ENCODE measurements around the gene POLR3K.

The POLR3K gene

GRCh38 chr16:85865-86264 is 32.5 kb upstream of the POLR3K start:
- POLR2A ChIA-PET (ENCODE audit: low non-redundant PET) = no interaction called here
- CTCF ChIA-PET = interaction anchor here (2.6 kb wide), 1 partner anchor 11 kb away, joined by 21 read pairs; no protein-coding TSS in a partner anchor
- TF ChIP-seq CTCF (conservative IDR thresholded peaks at IDR 0.05; ENCODE audit: low read depth) = no peak
- peak overlapping the region; percentile 89 for H3K27ac ChIP-seq
- no peak for DNase-seq (ENCODE audit: low spot score)

- no peak for DNase-seq (ENCODE audit: low spot score)
- no peak for TF ChIP-seq CTCF (conservative IDR thresholded peaks at IDR 0.05; ENCODE audit: low read depth)
- peak overlapping the region; percentile 89 for H3K27ac ChIP-seq
- ChIA-PET POLR2A (ENCODE audit: low non-redundant PET) (no interaction called here), CTCF (interaction anchor here (0.7 to 2.6 kb wide), 2 partner anchors 11 to 20 kb away, joined by 3 to 21 read pairs; no protein-coding TSS in a partner anchor)
Observed at GRCh38 chr16:85407-85782, 32.0 kb upstream of the POLR3K start.

- peak overlapping the region; percentile 89 for H3K27ac ChIP-seq
- POLR2A ChIA-PET (ENCODE audit: low non-redundant PET) = interaction anchor here (0.7 kb wide), 1 partner anchor 14 kb away, joined by 3 read pairs; no protein-coding TSS in a partner anchor
- CTCF ChIA-PET = interaction anchor here (0.7 to 2.6 kb wide), 2 partner anchors 12 to 19 kb away, joined by 3 to 21 read pairs; no protein-coding TSS in a partner anchor
- DNase-seq (ENCODE audit: low spot score) = peak; percentile 66
- no peak for TF ChIP-seq CTCF (conservative IDR thresholded peaks at IDR 0.05; ENCODE audit: low read depth)
Observed at GRCh38 chr16:84718-85406, 31.5 kb upstream of the POLR3K start.

- CTCF ChIA-PET = interaction anchor here (2.6 kb wide), 1 partner anchor 13 kb away, joined by 21 read pairs; no protein-coding TSS in a partner anchor
- no peak for TF ChIP-seq CTCF (conservative IDR thresholded peaks at IDR 0.05; ENCODE audit: low read depth)
- DNase-seq (ENCODE audit: low spot score) = no peak
- POLR2A ChIA-PET (ENCODE audit: low non-redundant PET) = interaction anchor here (0.7 kb wide), 1 partner anchor 14 kb away, joined by 4 read pairs; no protein-coding TSS in a partner anchor
- H3K27ac ChIP-seq = peak overlapping the region; percentile 89
Observed at GRCh38 chr16:83781-84615, 30.6 kb upstream of the POLR3K start.

- peak overlapping the region; percentile 89 for H3K27ac ChIP-seq
- DNase-seq (ENCODE audit: low spot score) = no peak
- ChIA-PET POLR2A (ENCODE audit: low non-redundant PET) (no interaction called here), CTCF (interaction anchor here (0.8 kb wide), 1 partner anchor 14 kb away, joined by 5 read pairs; no protein-coding TSS in a partner anchor)
- no peak for TF ChIP-seq CTCF (conservative IDR thresholded peaks at IDR 0.05; ENCODE audit: low read depth)
Observed at GRCh38 chr16:83060-83603, 29.7 kb upstream of the POLR3K start.
